Measurements from ENCODE around the gene ARHGAP12.

GRCh38 chr10:31819391-31819820 lies 109.2 kb downstream of the ARHGAP12 start:
- no peak for TF ChIP-seq MAX (IDR thresholded peaks at IDR 0.05; ENCODE audit: insufficient read depth, insufficient read length)
- no peak for TF ChIP-seq CTCF (IDR thresholded peaks at IDR 0.05; ENCODE audit: extremely low read depth in 1 of 2, insufficient read depth in 1 of 2, low read depth in 1 of 2, low read length in 2 of 2)

All from endothelial cell of umbilical vein (primary cell).